Raji (cell line): ENCODE data around the gene DLEC1.
A peak's percentile ranks its signal among the peaks of the same experiment; 100 is the strongest.

Experiments
- POLR2A ChIP-seq: IDR thresholded peaks from 2 replicates; pipeline ENCODE4 v1.6.1; 2011; ENCODE audit warnings: low read depth, low read length, control low read depth; ENCODE audit not compliant: insufficient read depth

Gene DLEC1

DNA sequence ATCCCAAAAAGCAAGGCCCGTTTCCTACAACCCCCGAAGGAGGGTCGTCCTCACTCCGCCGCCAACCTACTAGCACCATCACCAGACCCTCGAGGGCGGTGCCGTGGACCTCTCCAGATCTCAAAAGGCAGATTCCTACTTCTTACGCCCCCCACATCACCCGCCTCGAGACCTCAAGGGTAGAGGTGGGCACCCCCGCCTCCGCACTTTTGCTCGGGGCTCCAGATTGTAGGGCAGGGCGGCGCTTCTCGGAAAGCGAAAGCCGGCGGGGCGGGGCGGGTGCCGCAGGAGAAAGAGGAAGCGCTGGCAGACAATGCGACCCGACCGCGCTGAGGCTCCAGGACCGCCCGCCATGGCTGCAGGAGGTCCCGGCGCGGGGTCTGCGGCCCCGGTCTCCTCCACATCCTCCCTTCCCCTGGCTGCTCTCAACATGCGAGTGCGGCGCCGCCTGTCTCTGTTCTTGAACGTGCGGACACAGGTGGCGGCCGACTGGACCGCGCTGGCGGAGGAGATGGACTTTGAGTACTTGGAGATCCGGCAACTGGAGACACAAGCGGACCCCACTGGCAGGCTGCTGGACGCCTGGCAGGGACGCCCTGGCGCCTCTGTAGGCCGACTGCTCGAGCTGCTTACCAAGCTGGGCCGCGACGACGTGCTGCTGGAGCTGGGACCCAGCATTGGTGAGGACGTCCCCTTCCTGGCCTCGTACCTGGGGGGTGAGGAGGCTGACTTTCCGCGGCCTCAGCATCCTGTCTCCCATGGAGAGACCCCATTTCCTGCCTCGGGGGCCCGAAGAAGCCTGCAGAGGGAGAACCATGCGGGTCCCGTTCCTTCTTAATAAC is 99.6 kb downstream of the DLEC1 start, which contains the start of gene MYD88:
MYD88 (plus strand) TSS at position 313 of the 842 bp plus-strand sequence; CDS start at position 353, 40 bp downstream.
- TF ChIP-seq POLR2A, result peak; percentile 88

DNA sequence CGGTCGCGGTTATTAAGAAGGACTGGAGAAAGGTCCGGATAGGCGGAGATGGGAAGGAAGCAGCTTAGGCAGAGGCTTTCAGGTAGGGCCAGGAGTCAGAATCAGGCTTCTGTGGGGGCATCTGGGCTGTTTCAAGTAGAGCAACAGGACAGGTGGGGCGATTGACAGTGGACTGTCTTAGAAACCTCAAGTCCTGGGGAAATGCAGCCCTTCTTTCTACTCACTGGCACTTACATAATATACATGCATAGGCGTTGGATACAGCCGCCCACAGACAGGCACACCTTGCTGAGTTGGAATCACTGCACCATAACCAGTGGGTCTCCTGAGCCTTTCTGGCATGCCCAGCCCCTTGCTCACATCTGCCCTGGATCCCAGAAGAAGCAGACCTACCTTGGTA is 100.2 kb downstream of the DLEC1 start:
- TF ChIP-seq POLR2A, result no peak

DNA sequence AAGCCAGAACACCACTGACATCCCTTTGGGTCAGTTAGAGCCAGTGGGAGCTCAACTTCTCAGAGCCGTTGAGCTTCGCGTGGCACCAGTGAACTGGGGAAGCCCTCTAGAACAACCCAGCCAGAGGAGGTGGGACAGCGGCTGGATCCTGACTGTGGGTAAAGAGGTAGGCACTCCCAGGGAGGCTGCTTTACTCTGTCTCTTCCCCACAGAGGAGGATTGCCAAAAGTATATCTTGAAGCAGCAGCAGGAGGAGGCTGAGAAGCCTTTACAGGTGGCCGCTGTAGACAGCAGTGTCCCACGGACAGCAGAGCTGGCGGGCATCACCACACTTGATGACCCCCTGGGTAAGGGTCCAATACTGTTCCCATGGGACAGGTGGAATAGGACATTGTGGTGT is 100.6 kb downstream of the DLEC1 start:
- no peak for TF ChIP-seq POLR2A

DNA sequence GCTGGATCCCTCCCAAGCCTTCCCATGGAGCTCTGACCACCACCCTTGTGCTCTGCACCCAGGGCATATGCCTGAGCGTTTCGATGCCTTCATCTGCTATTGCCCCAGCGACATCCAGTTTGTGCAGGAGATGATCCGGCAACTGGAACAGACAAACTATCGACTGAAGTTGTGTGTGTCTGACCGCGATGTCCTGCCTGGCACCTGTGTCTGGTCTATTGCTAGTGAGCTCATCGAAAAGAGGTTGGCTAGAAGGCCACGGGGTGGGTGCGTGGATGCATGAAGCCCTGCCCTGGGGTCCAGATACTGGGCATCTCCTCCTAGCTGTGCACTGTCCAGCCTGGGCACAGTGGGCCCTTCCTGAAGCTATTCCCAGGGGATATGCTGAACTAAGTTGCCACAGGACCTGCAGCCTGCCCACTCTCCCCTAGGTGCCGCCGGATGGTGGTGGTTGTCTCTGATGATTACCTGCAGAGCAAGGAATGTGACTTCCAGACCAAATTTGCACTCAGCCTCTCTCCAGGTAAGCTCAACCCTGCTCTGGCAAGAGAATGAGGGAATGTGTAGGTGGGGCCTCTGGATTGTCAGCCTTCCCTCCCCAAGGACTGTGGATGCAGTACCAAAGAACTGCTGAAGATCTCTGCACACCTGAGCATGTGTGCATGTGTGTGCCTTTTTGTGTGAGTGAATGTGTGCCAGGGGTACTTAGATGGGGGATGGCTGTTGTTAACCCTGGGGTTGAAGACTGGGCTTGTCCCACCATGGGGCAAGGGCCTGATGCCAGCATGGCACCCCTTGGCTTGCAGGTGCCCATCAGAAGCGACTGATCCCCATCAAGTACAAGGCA is 101.5 kb downstream of the DLEC1 start:
- no peak for TF ChIP-seq POLR2A

DNA sequence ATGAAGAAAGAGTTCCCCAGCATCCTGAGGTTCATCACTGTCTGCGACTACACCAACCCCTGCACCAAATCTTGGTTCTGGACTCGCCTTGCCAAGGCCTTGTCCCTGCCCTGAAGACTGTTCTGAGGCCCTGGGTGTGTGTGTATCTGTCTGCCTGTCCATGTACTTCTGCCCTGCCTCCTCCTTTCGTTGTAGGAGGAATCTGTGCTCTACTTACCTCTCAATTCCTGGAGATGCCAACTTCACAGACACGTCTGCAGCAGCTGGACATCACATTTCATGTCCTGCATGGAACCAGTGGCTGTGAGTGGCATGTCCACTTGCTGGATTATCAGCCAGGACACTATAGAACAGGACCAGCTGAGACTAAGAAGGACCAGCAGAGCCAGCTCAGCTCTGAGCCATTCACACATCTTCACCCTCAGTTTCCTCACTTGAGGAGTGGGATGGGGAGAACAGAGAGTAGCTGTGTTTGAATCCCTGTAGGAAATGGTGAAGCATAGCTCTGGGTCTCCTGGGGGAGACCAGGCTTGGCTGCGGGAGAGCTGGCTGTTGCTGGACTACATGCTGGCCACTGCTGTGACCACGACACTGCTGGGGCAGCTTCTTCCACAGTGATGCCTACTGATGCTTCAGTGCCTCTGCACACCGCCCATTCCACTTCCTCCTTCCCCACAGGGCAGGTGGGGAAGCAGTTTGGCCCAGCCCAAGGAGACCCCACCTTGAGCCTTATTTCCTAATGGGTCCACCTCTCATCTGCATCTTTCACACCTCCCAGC is 102.4 kb downstream of the DLEC1 start:
- TF ChIP-seq POLR2A, result no peak

DNA sequence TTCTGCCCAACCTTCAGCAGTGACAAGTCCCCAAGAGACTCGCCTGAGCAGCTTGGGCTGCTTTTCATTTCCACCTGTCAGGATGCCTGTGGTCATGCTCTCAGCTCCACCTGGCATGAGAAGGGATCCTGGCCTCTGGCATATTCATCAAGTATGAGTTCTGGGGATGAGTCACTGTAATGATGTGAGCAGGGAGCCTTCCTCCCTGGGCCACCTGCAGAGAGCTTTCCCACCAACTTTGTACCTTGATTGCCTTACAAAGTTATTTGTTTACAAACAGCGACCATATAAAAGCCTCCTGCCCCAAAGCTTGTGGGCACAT is 102.9 kb downstream of the DLEC1 start:
- no peak for TF ChIP-seq POLR2A

DNA sequence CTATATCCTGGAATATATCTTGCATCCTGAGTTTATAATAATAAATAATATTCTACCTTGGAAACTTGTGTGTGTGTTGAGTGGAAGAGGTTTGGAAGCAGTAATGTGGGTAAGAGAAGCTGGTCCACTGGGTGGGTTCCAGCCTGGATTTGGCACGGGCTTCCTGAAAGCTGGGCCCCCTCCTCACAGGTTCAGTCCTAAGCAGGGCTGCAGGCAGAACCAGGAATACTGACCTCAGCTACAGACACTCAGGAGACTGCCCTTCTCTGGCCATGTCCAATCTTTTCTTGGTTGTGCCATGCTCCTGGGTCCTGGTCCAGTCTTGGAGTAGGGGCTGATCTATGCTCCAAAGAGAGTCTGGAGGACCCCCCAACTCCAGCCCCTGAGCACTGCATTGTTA is 104.0 kb downstream of the DLEC1 start:
- TF ChIP-seq POLR2A, result no peak

DNA sequence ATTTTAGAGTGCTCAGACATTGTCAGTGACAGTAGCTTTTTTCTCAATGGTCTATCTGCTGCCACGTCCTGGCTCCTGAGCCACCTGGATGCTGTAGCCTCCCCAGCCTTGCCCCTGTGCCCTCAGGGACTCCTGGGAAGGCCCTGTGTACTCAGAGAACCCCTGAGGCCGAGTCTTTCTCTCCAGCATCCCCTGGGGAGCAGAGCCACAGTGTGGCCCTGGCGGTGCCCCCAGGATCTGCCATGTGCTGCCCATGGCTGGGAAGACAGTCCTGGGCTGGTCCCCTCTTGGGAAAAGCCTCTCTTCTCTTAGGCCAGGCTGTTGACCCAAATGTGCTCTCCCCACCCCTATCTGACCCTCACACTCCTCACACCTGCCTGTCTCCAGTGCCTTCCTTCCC is 104.5 kb downstream of the DLEC1 start:
- TF ChIP-seq POLR2A, result no peak

DNA sequence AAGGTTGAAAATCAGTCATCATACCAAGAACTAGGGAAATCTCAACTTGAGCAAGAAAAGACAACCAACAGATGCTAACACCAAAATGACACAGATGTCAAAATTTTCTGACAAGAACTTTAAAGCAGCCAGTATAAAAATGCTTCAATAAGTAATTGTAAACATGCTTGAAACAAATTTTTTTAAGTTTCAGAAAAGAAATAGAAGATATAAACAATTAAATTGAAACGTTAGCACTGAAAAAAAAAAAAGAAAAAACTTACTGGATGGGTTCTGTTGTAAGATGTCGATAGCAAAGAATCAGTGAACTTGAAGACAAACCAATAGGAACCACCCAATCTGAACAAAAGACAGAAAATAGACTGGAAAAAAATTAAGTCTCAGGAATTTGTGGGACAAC is 107.5 kb downstream of the DLEC1 start:
- TF ChIP-seq POLR2A, result no peak

DNA sequence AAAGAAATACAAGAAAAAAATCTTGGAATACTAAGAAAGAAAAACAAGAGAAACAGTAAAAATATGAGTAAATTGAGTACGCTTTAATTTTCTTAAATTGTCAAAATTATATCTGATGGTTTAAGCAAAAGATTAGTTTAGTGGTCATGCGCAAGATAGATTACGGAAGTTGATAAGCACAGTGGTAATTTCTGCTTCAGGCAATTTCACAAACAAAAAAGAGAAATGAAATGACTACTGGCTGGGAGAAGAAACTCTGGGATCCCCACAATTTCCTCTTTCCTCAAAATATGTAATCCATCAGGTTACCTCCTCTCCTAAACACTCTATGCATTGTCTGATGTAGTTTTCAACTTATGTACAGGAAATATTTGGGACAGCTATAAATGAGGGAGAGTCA is 108.4 kb downstream of the DLEC1 start:
- no peak for TF ChIP-seq POLR2A

DNA sequence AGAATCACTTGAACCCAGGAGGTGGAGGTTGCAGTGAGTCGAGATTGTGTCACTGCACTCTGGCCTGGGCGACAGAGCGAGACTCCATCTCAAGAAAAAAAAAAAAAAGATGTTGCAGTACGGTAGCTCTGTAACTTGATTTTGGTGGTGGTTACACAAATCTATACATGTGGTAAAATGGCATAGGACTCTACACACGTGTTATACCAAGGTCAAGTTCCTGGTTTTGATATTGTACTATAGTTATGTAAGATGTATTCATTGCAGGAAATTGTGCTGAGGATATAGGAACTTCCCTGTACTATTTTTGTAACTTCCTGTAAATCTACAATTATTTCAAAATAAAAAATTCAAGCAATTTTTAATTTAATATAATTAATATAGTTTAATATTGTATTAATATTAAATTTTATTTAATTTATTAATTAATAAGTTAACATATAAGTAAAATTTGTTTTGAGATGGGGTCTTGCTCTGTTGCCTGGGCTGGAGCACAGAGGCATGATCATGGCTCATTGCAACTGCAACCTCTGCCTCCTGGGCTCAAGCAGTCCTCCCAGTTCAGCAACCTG is 109.4 kb downstream of the DLEC1 start:
- TF ChIP-seq POLR2A, result no peak

DNA sequence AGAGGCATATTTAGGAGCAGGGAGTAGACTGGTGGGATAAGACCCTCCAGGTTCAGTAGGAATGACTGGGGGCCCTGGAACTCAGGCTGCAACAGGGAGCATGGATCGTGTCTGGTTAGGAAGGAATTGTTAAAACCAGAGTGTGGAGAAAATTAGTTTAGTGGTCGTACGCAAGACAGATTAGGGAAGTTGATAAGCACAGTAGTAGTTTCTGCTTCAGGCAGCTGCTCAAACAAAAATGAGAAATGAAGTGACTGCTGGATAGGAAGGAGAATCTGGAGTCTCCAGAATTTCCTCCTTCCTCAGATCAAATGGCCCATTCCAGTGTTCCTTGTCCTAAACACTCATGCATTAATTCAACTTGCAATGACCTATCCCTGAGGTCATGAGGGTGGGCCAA is 110.7 kb downstream of the DLEC1 start:
- TF ChIP-seq POLR2A, result no peak

DNA sequence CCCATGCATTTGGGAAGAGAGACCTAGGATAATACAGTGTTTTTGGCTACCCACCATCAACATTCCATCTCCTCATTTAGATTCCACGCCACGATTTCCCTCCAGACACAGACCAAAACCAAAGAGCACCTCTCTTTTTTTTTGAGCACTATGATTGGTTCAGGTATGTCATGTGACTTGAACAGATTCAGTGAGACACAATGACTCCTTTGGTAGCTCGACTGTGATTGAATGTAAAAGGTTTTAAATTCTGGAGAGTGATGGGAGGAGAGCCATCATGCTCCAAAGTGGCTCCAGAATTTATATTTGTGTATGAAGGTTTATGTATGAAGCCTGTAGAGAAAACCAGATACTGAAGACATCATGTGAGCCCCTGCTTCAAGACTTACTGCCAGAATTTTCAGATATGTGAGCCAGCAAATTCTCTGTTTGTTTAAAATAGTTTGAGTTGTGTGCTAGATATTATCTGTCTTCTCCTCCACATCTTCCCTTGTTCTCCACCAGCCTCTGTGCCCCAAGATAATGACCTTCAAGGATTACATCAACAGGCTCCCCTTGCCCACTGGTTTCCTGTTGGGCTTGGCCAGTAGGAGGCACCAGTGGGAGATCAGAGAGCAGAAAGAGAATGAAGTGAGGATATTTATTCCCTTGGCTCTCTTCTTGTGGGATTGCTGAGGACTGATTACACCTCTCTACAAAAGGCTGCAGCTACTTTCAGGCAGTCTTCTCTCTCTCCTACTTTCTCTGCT is 111.9 kb downstream of the DLEC1 start:
- TF ChIP-seq POLR2A, result no peak

DNA sequence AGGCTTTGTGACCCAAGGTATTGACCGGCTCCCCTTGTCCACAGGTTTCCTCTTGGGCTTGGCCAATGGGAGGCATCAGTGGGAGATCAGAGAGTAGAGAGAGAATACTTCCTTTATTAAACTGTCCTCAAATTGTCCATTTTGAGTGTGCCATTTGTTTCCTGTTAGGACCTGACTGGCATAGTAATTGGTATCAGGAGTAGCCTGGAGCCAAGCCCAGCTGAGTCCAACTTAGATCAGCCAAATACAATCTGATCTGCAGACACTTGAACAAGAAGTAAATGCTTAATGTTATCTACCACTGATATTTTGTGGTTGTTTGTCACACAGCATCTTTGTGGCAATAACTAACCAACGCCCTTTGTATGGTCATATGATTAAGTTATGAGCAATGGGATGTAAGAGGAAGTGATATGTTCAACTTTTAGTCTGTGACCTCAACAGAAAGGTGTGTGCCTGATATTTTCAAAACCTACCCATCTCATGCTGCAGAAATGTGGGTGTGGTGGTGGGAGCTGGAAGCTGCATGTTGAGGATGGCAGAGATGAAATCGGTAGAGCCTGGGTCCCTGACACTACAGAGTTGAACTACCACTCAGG is 112.8 kb downstream of the DLEC1 start:
- no peak for TF ChIP-seq POLR2A
